Measurements from ENCODE around the gene BRAT1.

- no peak for TF ChIP-seq ZFX (IDR thresholded peaks at IDR 0.05)
- TF ChIP-seq CTCF (conservative IDR thresholded peaks at IDR 0.05) = no peak
Observed at GRCh38 chr7:2526659-2527504, 28.4 kb downstream of the BRAT1 start.
